EL (cell line): ENCODE measurements around the gene SLC5A9.
"Not testable (repeated sequence)": the region's sequence is repeated elsewhere in the genome, so short reads cannot be mapped to it uniquely, and the experiment has no call there.

Source experiments
- DNase-seq: peaks from one replicate; pipeline ENCODE4 v3.0.0-alpha.2; 2016

The SLC5A9 gene

GRCh38 chr1:48246727-48247126, 24.2 kb downstream of the SLC5A9 start:
- DNase-seq, result no peak

- DNase-seq, result no peak
Observed at GRCh38 chr1:48248356-48248755, 25.8 kb downstream of the SLC5A9 start.

- DNase-seq, result no peak
Observed at GRCh38 chr1:48249868-48250267, 27.4 kb downstream of the SLC5A9 start.

- no peak for DNase-seq
Observed at GRCh38 chr1:48250572-48250971, 28.1 kb downstream of the SLC5A9 start.

- no peak for DNase-seq
Observed at GRCh38 chr1:48251323-48251722, 28.8 kb downstream of the SLC5A9 start.

GRCh38 chr1:48251821-48252220, 29.3 kb downstream of the SLC5A9 start:
- no peak for DNase-seq

- no peak for DNase-seq
Observed at GRCh38 chr1:48254254-48254653, 31.7 kb downstream of the SLC5A9 start.

- no peak for DNase-seq
Observed at GRCh38 chr1:48258106-48258505, 35.6 kb downstream of the SLC5A9 start.

- DNase-seq, result no peak
Observed at GRCh38 chr1:48261881-48262400, 39.4 kb downstream of the SLC5A9 start.

- no peak for DNase-seq
Observed at GRCh38 chr1:48263041-48263440, 40.5 kb downstream of the SLC5A9 start.

GRCh38 chr1:48266576-48266975, 44.1 kb downstream of the SLC5A9 start:
- no peak for DNase-seq

- not testable (repeated sequence) for DNase-seq
Observed at GRCh38 chr1:48277437-48277836, 54.9 kb downstream of the SLC5A9 start.

GRCh38 chr1:48282329-48282728, 59.8 kb downstream of the SLC5A9 start:
- not testable (repeated sequence) for DNase-seq

- DNase-seq, result not testable (repeated sequence)
Observed at GRCh38 chr1:48284696-48285420, 62.3 kb downstream of the SLC5A9 start.

GRCh38 chr1:48285525-48285924, 63.0 kb downstream of the SLC5A9 start:
- DNase-seq, result no peak

- DNase-seq, result no peak
Observed at GRCh38 chr1:48291421-48291820, 68.9 kb downstream of the SLC5A9 start.

GRCh38 chr1:48292706-48293105, 70.2 kb downstream of the SLC5A9 start:
- no peak for DNase-seq

- not testable (repeated sequence) for DNase-seq
Observed at GRCh38 chr1:48294094-48294493, 71.6 kb downstream of the SLC5A9 start.

- DNase-seq, result no peak
Observed at GRCh38 chr1:48294656-48295055, 72.1 kb downstream of the SLC5A9 start.
